HG02678 (cell line): ENCODE data around the gene NXF1.
A peak's percentile ranks its signal among the peaks of the same experiment; 100 is the strongest.
"Not testable (repeated sequence)": the region's sequence is repeated elsewhere in the genome, so short reads cannot be mapped to it uniquely, and the experiment has no call there.

Source experiments
- ATAC-seq: cut with Tn5 transposase; IDR thresholded peaks from one replicate; pipeline ENCODE4 v1.9.1; 2021; ENCODE audit warnings: mild to moderate bottlenecking, moderate library complexity; ENCODE audit not compliant: unreplicated experiment

Gene NXF1

GRCh38 chr11:62832336-62833234 lies 27.3 kb upstream of the NXF1 start, which contains the start of gene TEX54:
Gene TEX54, minus strand, starts transcription at chr11:62832841.
- peak; percentile 15 for ATAC-seq

DNA sequence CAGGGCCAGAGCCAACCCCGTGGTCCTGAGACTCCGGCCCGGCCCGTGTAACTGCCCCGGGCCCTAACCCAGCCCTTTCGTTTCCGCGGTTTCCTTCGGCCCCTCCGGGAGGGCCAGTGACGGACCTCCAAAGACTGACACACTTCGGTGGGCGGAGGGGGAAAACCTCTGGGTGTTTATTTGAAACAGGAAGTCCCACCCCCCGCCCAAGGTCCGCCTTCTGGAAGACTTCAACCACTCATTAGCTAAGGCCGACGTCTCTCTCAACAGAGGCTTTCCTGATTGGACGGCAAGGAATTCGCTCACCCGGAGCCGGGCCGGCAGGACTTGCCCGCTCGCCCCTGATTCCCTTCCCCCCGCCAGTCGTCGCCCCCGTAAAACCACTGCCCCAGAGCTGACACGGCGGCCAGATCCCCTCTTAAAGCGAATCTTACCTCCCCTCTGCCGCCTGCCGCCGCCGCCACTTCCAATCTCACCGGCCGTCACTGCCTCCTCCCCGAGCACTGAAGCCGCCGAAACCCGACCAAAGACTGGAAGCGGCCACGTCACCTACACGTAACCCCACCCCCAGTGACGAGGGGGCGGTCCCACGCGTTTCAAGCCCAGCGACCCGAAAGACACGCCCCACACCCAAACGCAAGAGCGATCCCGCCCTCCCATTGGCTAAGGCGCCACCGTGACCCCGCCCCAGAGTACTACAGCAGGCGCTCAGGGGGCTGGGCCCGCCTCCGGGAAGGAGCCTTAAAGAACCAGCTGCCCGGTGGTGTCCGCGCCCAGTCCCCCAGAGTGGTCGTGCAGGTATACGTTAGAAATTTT lies 26.5 kb upstream of the NXF1 start, which contains the start of gene STX5:
TSS of gene STX5 (minus strand) at position 532 of the 816 bp plus-strand sequence. CDS start 808 bp downstream, outside the sequence.
- ATAC-seq: peak; percentile 90

GRCh38 chr11:62830904-62831519 lies 25.8 kb upstream of the NXF1 start:
- ATAC-seq: no peak

DNA sequence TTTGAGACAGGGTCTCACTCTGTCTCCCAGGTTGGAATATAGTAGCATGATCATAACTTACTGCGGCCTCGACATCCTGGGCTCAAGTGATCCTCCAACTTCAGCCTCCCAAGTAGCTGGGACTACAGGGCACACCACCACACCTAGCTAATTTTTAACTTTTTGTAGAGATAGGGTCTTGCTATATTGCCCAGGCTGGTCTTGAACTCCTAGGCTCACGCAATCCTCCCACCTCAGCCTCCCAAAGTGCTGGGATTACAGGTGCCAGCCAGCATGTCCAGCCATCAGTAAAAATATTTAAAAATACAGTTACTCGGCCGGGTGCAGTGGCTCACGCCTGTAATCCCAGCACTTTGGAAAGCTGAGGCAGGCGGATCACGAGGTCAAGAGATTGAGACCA lies 22.9 kb upstream of the NXF1 start:
- ATAC-seq: not testable (repeated sequence)

DNA sequence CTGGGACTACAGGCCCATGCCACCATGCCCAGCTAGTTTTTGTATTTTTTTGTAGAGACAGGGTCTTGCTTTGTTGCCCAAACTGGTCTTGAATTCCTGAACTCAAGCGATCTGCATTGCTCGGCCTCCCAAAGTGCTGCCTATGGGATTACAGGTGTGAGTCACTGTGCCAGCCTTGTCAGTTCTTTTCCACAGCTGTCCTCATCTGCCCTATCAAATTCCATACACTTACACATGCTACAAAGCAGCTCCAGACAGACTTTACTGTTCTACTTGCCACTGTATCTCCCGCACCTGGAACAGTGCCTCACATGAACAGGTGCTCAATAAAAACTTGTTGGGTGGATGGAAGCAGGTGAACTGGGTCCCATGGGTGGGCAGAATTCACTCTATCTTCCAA lies 18.4 kb upstream of the NXF1 start:
- ATAC-seq: no peak

GRCh38 chr11:62817129-62817528 lies 11.9 kb upstream of the NXF1 start:
- no peak for ATAC-seq

GRCh38 chr11:62816557-62816956 lies 11.3 kb upstream of the NXF1 start:
- ATAC-seq: no peak

GRCh38 chr11:62811659-62812058 lies 6.4 kb upstream of the NXF1 start:
- no peak for ATAC-seq

GRCh38 chr11:62810748-62811147 lies 5.5 kb upstream of the NXF1 start:
- no peak for ATAC-seq

GRCh38 chr11:62806611-62807121 lies 1.4 kb upstream of the NXF1 start:
- ATAC-seq: no peak

DNA sequence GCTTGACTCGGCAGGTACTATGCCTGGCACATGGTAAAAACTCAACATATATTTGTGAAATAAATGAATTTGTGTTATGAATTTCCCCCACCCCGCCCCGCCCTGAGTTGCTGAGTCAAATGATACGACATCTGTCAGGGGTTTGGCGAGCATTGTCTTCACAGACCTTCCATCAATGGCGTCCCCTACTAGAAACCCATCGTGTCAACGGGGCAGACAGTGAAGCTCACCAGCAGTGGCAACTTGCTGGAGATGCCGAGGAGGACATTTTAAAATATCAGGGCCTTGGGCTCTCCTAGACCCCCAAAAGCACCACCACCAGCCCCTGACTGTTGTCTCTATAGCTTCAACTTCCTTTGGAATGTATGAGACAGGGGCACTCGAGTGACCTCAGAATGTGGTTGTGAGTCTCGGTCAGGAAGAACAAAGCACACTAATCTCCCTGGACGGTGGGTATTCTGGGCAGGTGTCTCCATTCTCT lies 761 bp upstream of the NXF1 start:
- ATAC-seq: no peak

DNA sequence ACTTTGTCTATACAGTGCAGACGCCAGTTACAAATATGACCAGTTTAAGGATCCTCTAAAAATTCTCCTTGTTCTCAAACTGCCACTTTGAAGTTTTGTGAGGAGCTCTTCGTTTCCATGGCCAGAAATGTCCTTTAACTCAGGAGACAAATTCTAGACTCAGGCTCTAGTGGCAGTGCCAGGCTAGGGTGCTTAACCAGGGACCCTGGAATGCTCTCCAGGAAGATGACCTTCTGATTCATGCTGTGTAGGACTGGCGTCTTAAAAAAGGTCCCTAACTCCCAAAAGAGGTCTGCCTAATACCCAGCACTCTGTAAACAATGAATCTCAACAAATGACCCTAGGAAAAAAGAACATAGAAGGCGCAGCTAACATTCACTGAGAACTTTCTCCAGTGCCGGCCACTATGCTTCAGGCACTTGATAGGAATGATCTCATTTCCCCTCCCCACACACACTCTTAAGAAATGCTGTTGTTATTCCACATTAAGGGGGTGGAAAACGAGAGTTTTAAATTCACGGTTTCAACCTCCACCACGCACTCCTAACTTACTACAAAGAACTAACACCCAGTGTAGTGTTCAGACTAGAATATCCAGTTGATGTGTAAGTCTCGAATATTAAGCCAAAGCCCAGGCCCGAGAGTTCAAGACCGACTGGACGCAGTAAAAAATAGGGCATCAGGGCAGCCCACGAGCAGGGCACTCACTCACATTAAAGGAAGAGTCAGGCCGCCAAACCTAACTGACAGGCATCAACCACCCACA lies 747 bp downstream of the NXF1 start:
- peak; percentile 3 for ATAC-seq

- no peak for ATAC-seq
These were observed 4.2 kb downstream of the NXF1 start for GRCh38 chr11:62801071-62801470.

DNA sequence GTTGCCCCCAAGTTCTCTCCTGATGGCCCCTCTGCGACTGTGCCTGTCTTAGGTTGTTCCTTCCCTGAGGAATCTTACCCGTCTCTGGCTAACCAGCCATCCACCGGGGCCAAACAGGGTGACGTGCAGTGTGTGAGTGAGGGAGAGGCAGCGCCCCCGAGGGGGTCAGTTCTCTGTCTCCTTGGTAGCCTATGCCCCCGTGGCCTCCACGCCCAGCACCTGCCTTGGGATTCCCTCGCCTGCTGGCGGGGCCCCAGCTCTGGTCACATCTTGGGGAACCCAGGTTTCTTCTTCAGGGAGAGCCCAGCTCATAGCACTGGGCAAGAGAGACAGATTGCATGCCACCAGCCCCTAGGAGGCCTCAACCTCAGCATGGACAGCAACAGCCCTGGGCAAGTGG lies 5.8 kb downstream of the NXF1 start:
- no peak for ATAC-seq

DNA sequence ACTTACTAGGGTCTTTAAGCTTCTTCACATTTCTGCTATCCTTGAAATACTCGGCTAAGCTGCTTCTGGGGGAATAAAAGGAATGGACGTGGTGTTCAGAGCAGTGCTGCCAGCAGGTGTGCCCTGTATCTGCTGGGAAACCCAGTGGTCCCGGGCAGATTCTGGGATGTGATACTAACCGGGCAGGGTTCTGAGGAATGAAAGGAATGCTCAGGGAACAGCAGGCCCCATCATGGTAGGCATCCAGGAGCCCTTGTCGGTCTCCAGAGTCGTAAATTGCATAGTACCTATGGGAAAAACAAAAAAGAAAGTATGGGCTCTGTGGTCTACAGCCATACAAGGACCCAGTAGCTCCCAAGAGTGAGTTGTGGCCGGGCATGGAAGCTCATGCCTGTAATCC lies 9.0 kb downstream of the NXF1 start:
- no peak for ATAC-seq

DNA sequence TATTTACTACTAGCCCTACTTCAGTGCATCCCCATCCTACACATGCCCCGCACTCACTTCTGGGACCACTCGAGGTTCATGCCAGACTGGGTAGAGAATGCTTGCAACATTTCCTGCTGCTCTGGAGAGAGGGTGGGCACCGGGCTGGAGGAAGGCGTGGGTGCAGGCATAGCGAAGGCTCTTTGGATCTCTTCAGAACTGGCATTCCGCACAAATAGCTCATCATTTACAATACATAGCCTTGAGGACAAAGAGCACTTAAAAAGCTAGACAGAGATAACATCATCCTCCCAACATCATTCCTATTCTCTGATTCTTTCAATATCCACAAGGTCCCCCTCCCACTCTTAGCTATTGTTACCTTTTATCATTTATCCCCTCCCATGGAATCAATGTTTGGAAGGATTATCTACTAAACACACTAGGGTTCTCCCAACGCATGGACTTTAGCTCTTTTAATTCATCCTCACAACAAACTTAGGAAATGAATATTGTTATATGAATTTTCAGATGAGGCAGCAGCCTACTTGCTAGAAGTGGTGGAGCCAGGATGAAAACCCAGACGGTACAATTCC lies 11.0 kb downstream of the NXF1 start:
- no peak for ATAC-seq

- ATAC-seq: peak; percentile 2
These were observed 13.1 kb downstream of the NXF1 start for GRCh38 chr11:62792202-62792575.

- ATAC-seq: peak; percentile 71
These were observed 13.6 kb downstream of the NXF1 start, which contains the start of gene TMEM223 for GRCh38 chr11:62791501-62792201. Gene TMEM223, minus strand, starts transcription at chr11:62792006. Its CDS starts 12 bp downstream, at chr11:62791994.

DNA sequence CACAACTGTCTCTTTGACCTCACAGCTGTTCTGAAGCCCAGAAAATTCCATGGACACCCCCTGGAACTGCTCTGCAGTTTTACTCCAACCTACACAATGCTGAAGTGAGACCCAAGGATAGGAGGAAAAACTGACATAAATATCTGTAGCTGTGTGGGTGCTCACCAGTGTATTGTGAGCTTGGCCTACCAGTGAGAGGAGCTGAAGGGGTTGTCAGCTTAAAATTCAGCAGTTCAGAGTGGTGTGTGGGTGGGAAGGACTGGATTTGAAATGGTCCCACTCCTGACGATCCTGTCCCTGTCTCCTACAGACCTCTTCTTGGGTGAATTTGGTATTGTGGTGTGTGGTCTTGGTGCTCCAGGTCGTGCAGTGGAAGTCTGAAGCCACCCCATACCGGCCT lies 15.7 kb downstream of the NXF1 start:
- ATAC-seq: no peak
